ENCODE measurements around the gene CALCR. TPM values are rescaled to one million over a fixed set of nuclear protein-coding genes. Genes with fewer than 3 reads are reported as not detected.

CALCR gene
- total RNA-seq, 2 experiments from 2014 or later: not detected

- TF ChIP-seq, protein P1, sequence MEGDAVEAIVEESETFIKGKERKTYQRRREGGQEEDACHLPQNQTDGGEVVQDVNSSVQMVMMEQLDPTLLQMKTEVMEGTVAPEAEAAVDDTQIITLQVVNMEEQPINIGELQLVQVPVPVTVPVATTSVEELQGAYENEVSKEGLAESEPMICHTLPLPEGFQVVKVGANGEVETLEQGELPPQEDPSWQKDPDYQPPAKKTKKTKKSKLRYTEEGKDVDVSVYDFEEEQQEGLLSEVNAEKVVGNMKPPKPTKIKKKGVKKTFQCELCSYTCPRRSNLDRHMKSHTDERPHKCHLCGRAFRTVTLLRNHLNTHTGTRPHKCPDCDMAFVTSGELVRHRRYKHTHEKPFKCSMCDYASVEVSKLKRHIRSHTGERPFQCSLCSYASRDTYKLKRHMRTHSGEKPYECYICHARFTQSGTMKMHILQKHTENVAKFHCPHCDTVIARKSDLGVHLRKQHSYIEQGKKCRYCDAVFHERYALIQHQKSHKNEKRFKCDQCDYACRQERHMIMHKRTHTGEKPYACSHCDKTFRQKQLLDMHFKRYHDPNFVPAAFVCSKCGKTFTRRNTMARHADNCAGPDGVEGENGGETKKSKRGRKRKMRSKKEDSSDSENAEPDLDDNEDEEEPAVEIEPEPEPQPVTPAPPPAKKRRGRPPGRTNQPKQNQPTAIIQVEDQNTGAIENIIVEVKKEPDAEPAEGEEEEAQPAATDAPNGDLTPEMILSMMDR (conservative IDR thresholded peaks at IDR 0.05; ENCODE audit: low read length): no peak
- TF ChIP-seq EZH2phosphoT487 (IDR thresholded peaks at IDR 0.05; ENCODE audit: borderline replicate concordance, low read depth, low read length): no peak
- intact Hi-C loops (cut with micrococcal nuclease; ENCODE audit: unreplicated experiment): no loop called here
- CTCF ChIA-PET (ENCODE audit: unreplicated experiment): no interaction called here
Measured at GRCh38 chr7:93463764-93464163, 110.8 kb downstream of the CALCR start.

DNA sequence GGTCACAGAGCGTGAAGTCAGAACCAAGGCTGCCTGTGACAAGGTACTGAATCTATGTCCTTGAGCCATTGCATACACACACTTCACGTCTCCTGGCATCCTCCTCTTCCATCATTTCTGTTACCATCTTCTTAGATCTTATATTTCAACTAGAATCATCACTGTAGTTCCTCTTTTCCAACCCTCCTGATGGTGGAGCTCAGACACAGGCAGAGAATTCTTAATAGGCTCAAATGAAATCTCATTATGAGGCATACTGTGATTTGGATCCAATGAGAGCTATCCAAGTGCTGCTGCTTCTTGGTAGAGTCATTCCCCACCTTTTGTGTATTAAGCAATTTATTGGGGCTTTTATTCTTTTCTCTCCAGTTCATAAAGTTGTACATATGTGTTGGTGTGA, 113.2 kb downstream of the CALCR start:
- TF ChIP-seq, protein P1 (conservative IDR thresholded peaks at IDR 0.05; ENCODE audit: low read length): 0 out of 2 replicates have a peak, but pooled peaks have one; percentile 21
- TF ChIP-seq EZH2phosphoT487 (IDR thresholded peaks at IDR 0.05; ENCODE audit: borderline replicate concordance, low read depth, low read length): no peak
- Histone ChIP-seq H3K4me2 (ENCODE audit: low read length) (no peak overlapping the region), H4K20me1 (ENCODE audit: insufficient read depth, low read length) (no peaks in the 10 kb centered on the region), H3K9me3 (ENCODE audit: low read length) (no peaks in the 10 kb centered on the region), H3K9me2 (ENCODE audit: insufficient read depth, low read length) (no peaks in the 10 kb centered on the region), H2AFZ (ENCODE audit: low read length) (no peak overlapping the region), H3K4me1 (ENCODE audit: insufficient read depth, low read length, poor library complexity, severe bottlenecking) (no peaks in the 10 kb centered on the region), H3K27ac (ENCODE audit: low read depth, low read length, poor library complexity, severe bottlenecking) (no peak overlapping the region), H3K79me2 (ENCODE audit: insufficient read depth, low read depth, low read length) (no peaks in the 10 kb centered on the region), H3K4me3 (ENCODE audit: low read depth, low read length, poor library complexity, severe bottlenecking) (no peak overlapping the region), H3K36me3 (ENCODE audit: insufficient read depth, low read length) (no peaks in the 10 kb centered on the region)
- ChIA-PET CTCF (ENCODE audit: unreplicated experiment) (no interaction called here), POLR2A (interaction anchor here (0.6 kb wide), 1 partner anchor 70 kb away, joined by 3 read pairs; no protein-coding TSS in a partner anchor)
- no peak for DNase-seq (ENCODE audit: low spot score)
- BruUV-seq (replicated peaks): no TSS peak
- intact Hi-C loops (cut with micrococcal nuclease; ENCODE audit: unreplicated experiment): no loop called here

More at GRCh38 chr7:93463764-93464163, 110.8 kb downstream of the CALCR start:
- Histone ChIP-seq H4K20me1 (ENCODE audit: insufficient read depth, low read length) (no peaks in the 10 kb centered on the region), H3K9me2 (ENCODE audit: insufficient read depth, low read length) (no peaks in the 10 kb centered on the region), H2AFZ (ENCODE audit: low read length) (no peak overlapping the region), H3K9me3 (ENCODE audit: low read length) (no peaks in the 10 kb centered on the region), H3K27ac (ENCODE audit: low read depth, low read length, poor library complexity, severe bottlenecking) (no peak overlapping the region), H3K79me2 (ENCODE audit: insufficient read depth, low read depth, low read length) (no peaks in the 10 kb centered on the region), H3K36me3 (ENCODE audit: insufficient read depth, low read length) (no peaks in the 10 kb centered on the region), H3K4me2 (ENCODE audit: low read length) (no peak overlapping the region), H3K4me1 (ENCODE audit: insufficient read depth, low read length, poor library complexity, severe bottlenecking) (no peaks in the 10 kb centered on the region), H3K4me3 (ENCODE audit: low read depth, low read length, poor library complexity, severe bottlenecking) (no peak overlapping the region)
- no TSS peak for BruUV-seq (replicated peaks)
- POLR2A ChIA-PET: no interaction called here
- no peak for DNase-seq (ENCODE audit: low spot score)

GRCh38 chr7:93453262-93453661, 121.3 kb downstream of the CALCR start:
- intact Hi-C loops (cut with micrococcal nuclease; ENCODE audit: unreplicated experiment): no loop called here
- Histone ChIP-seq H3K4me2 (ENCODE audit: low read length) (no peak overlapping the region), H3K4me1 (ENCODE audit: insufficient read depth, low read length, poor library complexity, severe bottlenecking) (no peaks in the 10 kb centered on the region), H2AFZ (ENCODE audit: low read length) (no peak overlapping the region), H3K27ac (ENCODE audit: low read depth, low read length, poor library complexity, severe bottlenecking) (no peak overlapping the region), H4K20me1 (ENCODE audit: insufficient read depth, low read length) (no peaks in the 10 kb centered on the region), H3K79me2 (ENCODE audit: insufficient read depth, low read depth, low read length) (no peaks in the 10 kb centered on the region), H3K4me3 (ENCODE audit: low read depth, low read length, poor library complexity, severe bottlenecking) (no peak overlapping the region), H3K9me3 (ENCODE audit: low read length) (no peaks in the 10 kb centered on the region), H3K9me2 (ENCODE audit: insufficient read depth, low read length) (no peaks in the 10 kb centered on the region), H3K36me3 (ENCODE audit: insufficient read depth, low read length) (no peaks in the 10 kb centered on the region)
- TF ChIP-seq, protein P1 (conservative IDR thresholded peaks at IDR 0.05; ENCODE audit: low read length): no peak
- no peak for TF ChIP-seq EZH2phosphoT487 (IDR thresholded peaks at IDR 0.05; ENCODE audit: borderline replicate concordance, low read depth, low read length)
- ChIA-PET CTCF (ENCODE audit: unreplicated experiment) (no interaction called here), POLR2A (interaction anchor here (0.6 to 1.3 kb wide), 3 partner anchors 10 to 756 kb away, joined by 3 read pairs; no protein-coding TSS in a partner anchor)
- BruUV-seq (replicated peaks): no TSS peak
- no peak for DNase-seq (ENCODE audit: low spot score)
